HL-60/S4 (cell line): Measurements from ENCODE around the gene DKKL1.

ENCODE experiments used
- in situ Hi-C: fragments of 300-500 bp; cut with MboI; formaldehyde crosslinking; loops from 2 replicates; pipeline ENCODE4 v1.14.3; 2022; ENCODE audit warnings: low sequenced_read_pairs

The DKKL1 gene

DNA sequence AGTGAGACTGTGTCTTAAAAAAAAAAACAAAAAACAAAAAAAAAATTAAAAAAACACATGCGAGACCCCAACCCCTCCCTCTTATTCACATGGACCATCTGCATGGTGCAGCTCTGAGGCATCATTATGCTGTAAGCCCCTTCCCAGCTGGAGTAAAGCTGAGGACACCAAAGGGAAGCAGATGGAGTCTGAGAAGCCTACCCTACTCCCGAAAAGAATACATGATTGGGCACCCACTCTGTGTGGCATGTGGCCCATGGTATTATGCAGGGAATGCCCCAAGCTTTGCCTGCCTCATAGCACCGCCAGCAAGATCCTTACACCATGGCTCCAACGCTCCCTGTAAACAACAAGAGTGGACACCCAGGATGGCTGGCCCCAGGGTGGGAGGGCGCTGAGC lies 54.8 kb downstream of the DKKL1 start:
- in situ Hi-C loops: no loop called here

DNA sequence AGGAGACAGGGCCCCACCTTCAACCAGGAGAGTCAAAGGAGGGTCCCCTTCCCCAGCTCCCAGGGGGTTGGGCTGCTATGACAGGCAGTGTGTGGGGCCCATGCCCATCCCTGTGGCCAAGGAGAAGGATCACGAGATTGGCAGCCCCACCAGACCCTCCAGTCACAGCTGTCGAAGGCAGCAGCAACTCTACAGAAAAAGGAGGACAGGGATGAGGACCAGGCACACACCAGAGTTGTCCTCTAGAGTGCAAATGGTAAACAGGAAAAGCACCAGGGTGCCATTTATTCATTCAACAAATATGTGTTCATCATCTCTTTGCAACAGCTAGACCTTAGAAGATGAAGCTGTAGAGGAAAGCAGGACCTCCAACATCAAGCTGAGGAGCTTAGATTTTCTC lies 55.5 kb downstream of the DKKL1 start:
- in situ Hi-C loops: no loop called here

DNA sequence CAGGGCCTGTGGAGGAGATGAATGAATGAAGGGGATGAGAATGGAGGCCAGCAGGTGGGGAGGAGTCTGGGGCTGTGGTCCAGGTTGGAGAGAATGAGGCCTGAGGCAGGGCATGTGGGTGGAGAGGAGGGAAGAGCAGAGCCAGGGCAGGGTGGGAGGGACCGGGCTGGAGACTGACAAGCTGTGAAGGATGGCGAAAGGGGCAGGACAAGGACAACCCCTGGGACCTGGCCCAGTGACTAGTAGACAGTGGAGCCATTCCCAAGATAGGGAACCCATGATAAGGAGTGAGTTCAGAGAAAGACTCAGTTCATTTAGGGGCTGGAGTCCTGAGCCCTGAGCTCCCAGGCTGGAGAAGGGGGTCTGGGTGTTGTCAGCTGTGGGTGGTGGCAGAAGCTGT lies 56.5 kb downstream of the DKKL1 start:
- in situ Hi-C loops: no loop called here

DNA sequence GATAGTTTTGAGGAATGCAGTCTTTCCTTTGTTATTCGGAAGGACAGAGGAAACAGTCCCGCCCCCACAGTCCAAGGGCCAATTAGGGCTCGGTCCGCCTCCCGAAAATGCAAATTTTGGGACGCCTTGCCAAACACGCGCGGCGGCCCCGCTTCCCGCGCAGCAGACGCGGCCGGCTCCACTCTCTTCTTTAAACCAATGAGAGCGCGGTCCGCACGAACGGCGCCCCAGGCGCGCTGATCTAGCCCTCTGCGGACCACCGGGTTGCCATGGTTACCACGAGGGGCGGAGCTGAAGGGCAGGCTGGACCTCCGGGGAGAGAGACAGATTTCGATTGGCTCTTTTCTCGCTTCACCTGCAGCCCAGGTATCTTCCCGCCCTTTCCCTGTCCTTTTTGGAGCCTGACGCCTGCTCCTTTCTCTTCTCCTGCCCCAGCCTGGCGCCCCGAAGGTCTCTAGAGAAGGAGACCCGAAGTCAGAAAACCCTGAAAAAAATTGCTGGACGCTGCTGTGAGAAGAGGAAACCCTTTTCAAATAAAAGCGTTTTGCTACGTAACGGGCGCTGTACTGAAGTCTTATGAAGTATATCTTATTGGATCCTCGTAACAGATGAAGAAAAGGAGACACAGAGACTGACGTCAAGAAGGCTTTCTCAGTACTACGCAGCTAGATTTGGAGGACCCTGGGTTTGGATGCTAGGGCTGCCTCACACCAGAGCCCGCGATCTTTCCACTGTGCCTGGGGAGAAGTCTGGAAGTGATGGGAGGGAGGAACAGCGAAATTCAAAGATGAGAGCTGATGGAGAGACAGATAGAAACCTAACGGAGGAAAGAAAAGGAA lies 57.6 kb downstream of the DKKL1 start:
- in situ Hi-C loops: no loop called here

DNA sequence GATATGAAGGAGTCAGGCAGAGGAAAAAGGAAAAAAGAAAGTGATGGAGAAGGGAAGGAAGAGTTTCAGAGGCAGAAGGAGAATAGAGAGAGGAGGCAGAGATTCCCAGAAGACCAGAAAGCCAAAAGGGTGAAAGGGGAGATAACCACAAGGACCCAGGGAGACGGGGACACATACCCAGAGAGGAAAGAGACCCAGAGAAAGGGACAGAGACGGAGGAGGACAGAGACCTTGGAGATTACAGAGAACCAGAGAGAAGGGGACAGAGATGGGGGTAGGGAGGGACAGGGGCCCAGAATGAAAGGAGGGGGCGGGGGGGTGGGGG lies 58.2 kb downstream of the DKKL1 start:
- in situ Hi-C loops: no loop called here

DNA sequence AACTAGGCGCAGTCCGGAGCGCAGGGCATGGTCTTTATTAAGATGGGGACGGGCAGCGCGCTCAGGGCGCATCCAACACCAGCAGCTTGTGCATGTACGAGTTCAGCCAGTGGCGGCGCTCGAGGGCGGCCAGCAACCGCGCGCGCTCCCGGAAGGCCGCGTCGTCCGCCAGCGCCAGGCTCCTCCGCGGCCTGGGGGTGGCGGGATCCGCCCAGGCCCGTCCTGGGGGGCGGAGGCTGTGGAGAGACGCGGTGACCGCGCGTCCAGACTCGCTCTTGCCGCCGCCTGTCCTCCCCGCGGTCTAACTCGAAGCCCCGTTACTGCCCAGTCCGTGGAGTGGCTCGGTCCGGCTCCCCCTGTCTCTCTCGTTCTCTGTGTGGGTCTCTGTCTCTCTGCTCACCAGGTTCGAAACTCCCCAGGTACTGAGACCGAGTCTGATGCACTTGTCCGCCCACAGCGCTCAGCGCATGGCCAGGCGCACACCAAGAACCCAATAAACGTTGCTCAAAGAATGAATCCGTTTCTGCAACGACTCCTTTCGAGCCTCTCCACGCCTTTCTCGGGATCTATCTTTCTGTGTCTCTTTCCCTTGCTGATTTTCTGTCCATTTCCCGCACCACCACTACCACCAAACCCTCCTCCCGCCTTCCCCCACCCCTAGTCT lies 58.9 kb downstream of the DKKL1 start:
- in situ Hi-C loops: no loop called here

DNA sequence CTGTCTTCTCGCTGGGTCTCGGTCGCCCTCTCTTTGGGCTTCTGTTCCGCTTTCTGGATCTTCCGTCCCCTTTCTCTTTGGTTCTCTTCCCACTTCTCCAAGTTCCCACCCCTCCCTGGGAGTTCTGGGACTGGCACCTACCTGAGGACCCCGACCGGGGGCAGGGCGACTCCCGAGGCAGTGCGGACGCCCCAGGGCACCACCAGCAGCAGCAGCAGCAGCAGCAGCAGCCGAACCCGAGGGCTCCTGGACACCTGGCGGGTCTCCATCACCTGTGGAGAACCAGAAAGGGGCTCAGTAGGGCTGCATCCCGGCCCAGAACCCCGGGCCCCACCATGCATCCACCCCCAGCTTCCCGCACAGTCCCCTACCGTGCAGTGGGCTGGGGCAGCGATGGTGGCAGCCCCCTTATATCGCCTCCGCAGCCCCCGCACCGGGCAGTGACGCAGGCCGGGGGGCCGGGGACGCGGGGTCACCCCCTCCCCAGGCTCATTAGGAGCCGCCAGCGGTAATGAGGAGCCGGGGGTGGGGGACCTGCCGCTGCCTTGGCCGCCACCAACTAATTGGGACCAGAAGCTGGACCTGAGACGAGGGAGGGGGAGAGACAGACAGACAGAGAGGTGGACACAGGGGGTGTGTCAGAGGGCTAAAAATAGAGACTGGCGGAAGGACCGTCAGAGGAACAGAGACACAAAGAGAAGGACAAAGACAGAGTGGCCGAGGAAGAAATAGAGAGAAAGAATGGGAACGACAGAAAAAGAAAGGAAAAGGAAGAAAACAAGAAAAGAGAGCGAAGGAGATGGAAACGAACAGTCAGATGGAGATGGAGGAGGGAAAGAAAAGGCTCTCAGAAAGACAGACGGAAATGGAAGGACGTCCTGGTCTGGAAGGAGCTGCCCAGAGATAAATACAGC lies 59.7 kb downstream of the DKKL1 start, which contains the start of gene PTH2:
Gene PTH2 (minus strand): TSS at position 371 of the 914 bp plus-strand sequence. CDS start 102 bp downstream, at position 269.
- in situ Hi-C loops: no loop called here

DNA sequence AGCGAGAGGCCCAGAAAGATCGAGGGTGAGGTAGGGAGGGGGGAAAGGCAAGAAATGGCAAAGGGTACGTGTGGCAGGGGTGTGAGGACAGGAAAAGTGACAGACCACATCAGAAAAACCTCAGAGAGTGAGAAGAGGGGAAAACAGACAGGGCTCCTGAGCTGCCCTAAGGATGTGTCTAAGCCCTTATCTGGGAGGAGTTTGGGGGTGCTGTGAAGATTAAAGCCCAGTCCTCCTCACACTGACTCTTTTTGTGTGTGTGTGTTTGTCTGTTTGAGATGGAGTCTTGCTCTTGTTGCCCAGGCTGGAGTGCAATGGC lies 60.3 kb downstream of the DKKL1 start:
- in situ Hi-C loops: no loop called here
